ENCODE results near the gene NUP85. TPM values are rescaled to one million over a fixed set of nuclear protein-coding genes. Genes with fewer than 3 reads are reported as not detected.
A peak's percentile ranks its signal among the peaks of the same experiment; 100 is the strongest.

NUP85 gene
- total and polyA plus RNA-seq, 11 donors, result 9.4 to 40.9 (median 21.5) TPM

DNA sequence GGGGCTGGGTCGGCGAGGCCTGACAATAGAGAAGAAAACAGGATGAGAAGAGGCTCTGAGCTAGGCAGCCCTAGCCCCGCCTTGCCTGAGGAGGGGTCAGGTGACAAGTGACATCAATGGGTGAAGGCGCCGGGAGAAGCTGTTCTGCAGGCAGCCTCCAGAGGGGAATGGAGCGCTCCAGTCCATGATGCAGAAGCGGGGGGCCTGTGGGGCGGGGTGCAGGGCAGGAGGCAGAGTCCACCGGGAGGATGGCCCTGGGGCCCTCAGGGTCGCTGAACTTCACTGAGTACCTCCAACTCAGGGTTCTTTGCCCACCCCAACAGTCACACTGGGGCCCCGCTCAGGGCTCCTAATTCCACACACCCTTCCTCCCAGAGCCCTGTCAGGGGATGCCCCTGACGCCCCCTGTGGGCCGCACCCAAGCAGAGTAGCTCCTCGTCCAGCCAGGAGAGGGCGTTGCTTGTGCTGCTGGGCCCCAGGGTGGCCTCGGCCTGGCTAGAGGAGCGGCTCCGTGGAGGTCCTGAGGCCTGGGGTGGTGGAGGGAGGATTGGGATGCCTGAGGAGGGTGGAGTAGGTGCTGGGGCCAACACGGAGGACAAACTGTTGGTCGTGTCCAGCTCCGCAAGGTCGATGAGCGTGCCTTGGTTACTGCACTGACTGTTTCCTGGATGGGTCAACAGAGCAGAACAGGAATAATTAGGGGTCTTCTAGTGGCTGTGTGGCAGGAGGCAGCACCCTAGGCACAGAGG, 35.1 kb downstream of the NUP85 start:
- WGBS, 4 donors, result 65 to 72% (median 68%) methylated on average over 21 to 23 of the region's 23 CpGs

DNA sequence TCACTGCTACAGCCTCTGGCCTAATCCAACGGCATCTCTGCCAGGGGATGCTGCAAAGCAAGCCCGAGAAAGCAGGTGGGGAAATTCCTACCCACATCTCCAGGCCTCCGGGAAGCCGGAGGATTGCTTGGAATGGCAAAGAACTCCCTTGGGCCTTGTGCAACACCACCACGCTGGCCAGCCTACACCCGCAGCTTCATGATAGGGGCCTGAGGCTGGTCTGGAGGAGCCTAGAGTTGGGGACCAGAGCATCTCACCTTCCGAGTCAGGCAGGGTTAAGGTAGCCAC, 35.6 kb downstream of the NUP85 start:
- Histone ChIP-seq H3K9me3 (no peaks in the 10 kb centered on the region), H3K4me1 (peaks cover 0 to 48% (median 9%) of the 10 kb centered on the region in 12 donors), H3K27me3 (no peaks in the 10 kb centered on the region), H3K27ac (no peak overlapping the region), H3K36me3 (peaks cover 0 to 100% (median 98%) of the 10 kb centered on the region in 9 donors), H3K4me3 (no peak overlapping the region)
- no peak for TF ChIP-seq POLR2A (IDR thresholded peaks at IDR 0.05)
- TF ChIP-seq, protein P1, sequence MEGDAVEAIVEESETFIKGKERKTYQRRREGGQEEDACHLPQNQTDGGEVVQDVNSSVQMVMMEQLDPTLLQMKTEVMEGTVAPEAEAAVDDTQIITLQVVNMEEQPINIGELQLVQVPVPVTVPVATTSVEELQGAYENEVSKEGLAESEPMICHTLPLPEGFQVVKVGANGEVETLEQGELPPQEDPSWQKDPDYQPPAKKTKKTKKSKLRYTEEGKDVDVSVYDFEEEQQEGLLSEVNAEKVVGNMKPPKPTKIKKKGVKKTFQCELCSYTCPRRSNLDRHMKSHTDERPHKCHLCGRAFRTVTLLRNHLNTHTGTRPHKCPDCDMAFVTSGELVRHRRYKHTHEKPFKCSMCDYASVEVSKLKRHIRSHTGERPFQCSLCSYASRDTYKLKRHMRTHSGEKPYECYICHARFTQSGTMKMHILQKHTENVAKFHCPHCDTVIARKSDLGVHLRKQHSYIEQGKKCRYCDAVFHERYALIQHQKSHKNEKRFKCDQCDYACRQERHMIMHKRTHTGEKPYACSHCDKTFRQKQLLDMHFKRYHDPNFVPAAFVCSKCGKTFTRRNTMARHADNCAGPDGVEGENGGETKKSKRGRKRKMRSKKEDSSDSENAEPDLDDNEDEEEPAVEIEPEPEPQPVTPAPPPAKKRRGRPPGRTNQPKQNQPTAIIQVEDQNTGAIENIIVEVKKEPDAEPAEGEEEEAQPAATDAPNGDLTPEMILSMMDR (IDR thresholded peaks at IDR 0.05), result no peak
- intact Hi-C loops (cut with DNase I), result no loop called here
- DNase-seq (no peak), ATAC-seq (no peak)
- 86 to 93% (median 87%) methylated on average over 3 to 7 of the region's 7 CpGs for WGBS, 4 donors

More for the DNA sequence above, 35.1 kb downstream of the NUP85 start:
- Histone ChIP-seq H3K27me3 (no peaks in the 10 kb centered on the region), H3K4me3 (no peak overlapping the region), H3K4me1 (peaks cover 0 to 48% (median 9%) of the 10 kb centered on the region in 12 donors), H3K27ac (no peak overlapping the region), H3K36me3 (peaks cover 0 to 100% (median 98%) of the 10 kb centered on the region in 9 donors), H3K9me3 (no peaks in the 10 kb centered on the region)
- TF ChIP-seq, protein P1 (IDR thresholded peaks at IDR 0.05), result peak in 10 of 12 donors; percentile 5 to 52 (median 37)
- no peak for TF ChIP-seq POLR2A (IDR thresholded peaks at IDR 0.05)
- no peak for ATAC-seq
- intact Hi-C loops (cut with DNase I), result no loop called here
- DNase-seq, result peak in 1 of 5 donors; percentile 73

DNA sequence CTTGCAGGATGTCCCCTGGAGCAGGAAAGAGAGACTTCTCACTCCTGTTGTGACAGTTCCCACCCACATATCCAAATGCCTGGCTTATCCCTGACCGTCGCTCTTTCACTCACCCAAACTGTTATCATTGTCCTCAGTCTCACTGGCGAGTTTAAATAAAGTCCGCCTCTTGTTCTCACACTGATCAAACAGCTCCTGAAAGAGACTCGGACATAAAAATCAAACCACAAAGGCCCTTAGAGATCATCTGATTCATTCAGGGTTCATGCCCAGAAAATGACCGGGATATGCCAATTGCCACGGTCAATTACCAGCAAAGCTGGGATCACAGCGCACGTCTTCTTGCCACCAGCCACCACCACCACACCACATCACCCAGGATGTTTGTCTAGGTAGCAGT, 36.0 kb downstream of the NUP85 start:
- DNase-seq (no peak), ATAC-seq (no peak)
- TF ChIP-seq, protein P1 (IDR thresholded peaks at IDR 0.05), result no peak
- TF ChIP-seq POLR2A (IDR thresholded peaks at IDR 0.05), result no peak
- Histone ChIP-seq H3K27ac (no peak overlapping the region), H3K36me3 (peaks cover 0 to 100% (median 98%) of the 10 kb centered on the region in 9 donors), H3K4me3 (no peak overlapping the region), H3K4me1 (peaks cover 0 to 48% (median 9%) of the 10 kb centered on the region in 12 donors), H3K27me3 (no peaks in the 10 kb centered on the region), H3K9me3 (no peaks in the 10 kb centered on the region)
- intact Hi-C loops (cut with DNase I), result no loop called here
- WGBS, 4 donors, result 88 to 96% (median 93%) methylated on average over 9 of the region's 9 CpGs

DNA sequence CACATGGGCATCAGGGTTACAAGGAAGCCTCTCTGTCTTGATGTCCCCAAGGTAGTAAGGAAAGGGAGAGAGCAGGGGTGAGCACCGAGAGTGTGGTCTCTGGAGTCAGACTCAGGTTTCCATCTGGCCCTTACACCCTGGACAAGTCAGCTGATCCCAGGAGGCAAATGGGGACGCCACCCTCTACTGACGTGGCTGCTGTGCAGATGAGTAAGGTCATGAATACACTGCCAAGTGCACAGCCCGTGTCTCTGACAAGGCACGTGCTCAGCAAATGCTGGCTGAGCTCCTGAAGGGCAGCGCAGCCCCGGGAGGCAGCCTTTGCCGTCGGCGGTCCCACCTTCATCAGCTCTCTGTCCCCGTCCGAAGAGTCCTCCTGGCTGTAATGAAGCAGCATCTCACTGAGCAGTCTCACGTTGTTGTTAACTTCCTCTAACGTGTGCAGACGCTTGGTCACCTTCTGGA, 36.5 kb downstream of the NUP85 start:
- Histone ChIP-seq H3K27me3 (no peaks in the 10 kb centered on the region), H3K9me3 (no peaks in the 10 kb centered on the region), H3K4me1 (peaks cover 0 to 48% (median 9%) of the 10 kb centered on the region in 12 donors), H3K27ac (peak overlapping the region in 1 of 12 donors; percentile 62), H3K36me3 (peaks cover 0 to 100% (median 95%) of the 10 kb centered on the region in 9 donors), H3K4me3 (no peak overlapping the region)
- ATAC-seq, result peak in 3 of 4 donors; percentile 35 to 63 (median 45)
- no peak for TF ChIP-seq POLR2A (IDR thresholded peaks at IDR 0.05)
- TF ChIP-seq, protein P1 (IDR thresholded peaks at IDR 0.05), result no peak
- peak in 1 of 5 donors; percentile 65 for DNase-seq
- intact Hi-C loops (cut with DNase I), result no loop called here
- 72 to 82% (median 81%) methylated on average over 5 to 15 of the region's 15 CpGs for WGBS, 4 donors
